Testis (tissue), 3 donors: ENCODE data around the gene ARHGAP44. TPM values are rescaled to one million over a fixed set of nuclear protein-coding genes. Genes with fewer than 3 reads are reported as not detected.

ENCODE experiments used
- DNase-seq: peaks from one replicate; pipeline ENCODE4 v3.0.0-alpha.2; 2019
- H3K27ac ChIP-seq, 2 donors: fragments of 200-600 bp; sonication (generic); one replicate each; pipeline ENCODE4 v1.5.1; 2019
- H3K27me3 ChIP-seq: fragments of 200-600 bp; sonication (generic); one replicate; pipeline ENCODE4 v1.5.1; 2019
- H3K36me3 ChIP-seq: fragments of 200-600 bp; sonication (generic); one replicate; pipeline ENCODE4 v1.5.1; 2017; ENCODE audit warnings: low read depth; ENCODE audit errors: missing control alignments
- H3K4me1 ChIP-seq: fragments of 200-600 bp; sonication (generic); one replicate; pipeline ENCODE4 v1.5.1; 2019
- H3K4me3 ChIP-seq, 2 donors: fragments of 200-600 bp; sonication (generic); one replicate each; pipeline ENCODE4 v1.5.1; 2017 to 2019
- H3K9me3 ChIP-seq: fragments of 200-600 bp; sonication (generic); one replicate; pipeline ENCODE4 v1.5.1; 2017
- CTCF ChIP-seq, 3 experiments: fragments of 450-650 bp in 2 of 3; fragments of 200-600 bp in 1 of 3; sonication (generic) in 1 of 3; IDR thresholded peaks; one replicate each; pipeline ENCODE4 v1.5.1; 2016 to 2019; ENCODE audit warnings: antibody characterized with exemption in 3 of 3, mild to moderate bottlenecking in 2 of 3, moderate library complexity in 1 of 3
- POLR2A ChIP-seq: fragments of 450-650 bp; IDR thresholded peaks from one replicate; pipeline ENCODE4 v1.6.1; 2017; ENCODE audit warnings: antibody characterized with exemption, mild to moderate bottlenecking, moderate library complexity
- WGBS, 2 donors: methylation state at CpG; one replicate each; pipeline ENCODE4 v1.1.5; 2018; 5-methylcytosine and 5-hydroxymethylcytosine counted together
- intact Hi-C: fragments of 100-400 bp; cut with DNase I; formaldehyde crosslinking; loops from one replicate; pipeline ENCODE4 v1.15.1; 2023; ENCODE audit warnings: low total_unique reads
- polyA plus RNA-seq: library from polyadenylated mRNA; stranded (reverse); fragments of 350-450 nt; fragmentation: Illumina TruSeq; extraction: RNeasy Lipid Tissue Mini Kit (QIAGEN cat#74804); gene quantifications from one replicate; pipeline ENCODE4 v1.2.3, GENCODE V29; 2014; ENCODE audit warnings: low read depth, low replicate concordance; ENCODE audit not compliant: insufficient read depth
- total RNA-seq, 2 donors: library from RNA; depleted of rRNA; stranded (reverse); fragments of >200 nt; gene quantifications; one replicate each; pipeline ENCODE4 v1.2.3, GENCODE V29; 2016

ARHGAP44 gene
- total and polyA plus RNA-seq, 3 donors from 2014 or later = 9.3 to 11.3 (median 11.0) TPM

- intact Hi-C loops = no loop called here
- Histone ChIP-seq H3K9me3 (no peaks in the 10 kb centered on the region), H3K27ac (no peak overlapping the region), H3K4me1 (no peaks in the 10 kb centered on the region), H3K27me3 (no peaks in the 10 kb centered on the region), H3K4me3 (no peak overlapping the region), H3K36me3 (peaks cover 6% of the 10 kb centered on the region)
- 82 to 86% methylated on average over 4 of the region's 4 CpGs for WGBS, 2 donors
- TF ChIP-seq CTCF (IDR thresholded peaks at IDR 0.05) (no peak), POLR2A (no peak)
- DNase-seq = no peak
Measured at GRCh38 chr17:13004336-13004735, 215.0 kb downstream of the ARHGAP44 start.

- no peak overlapping the region for H3K4me3 ChIP-seq
- no peaks in the 10 kb centered on the region for H3K27me3 ChIP-seq
- H3K36me3 ChIP-seq = peaks cover 6% of the 10 kb centered on the region
- 82 to 95% methylated on average over 6 of the region's 6 CpGs for WGBS, 2 donors
- no peak for DNase-seq
- H3K27ac ChIP-seq = no peak overlapping the region
- H3K4me1 ChIP-seq = no peaks in the 10 kb centered on the region
- H3K9me3 ChIP-seq = no peaks in the 10 kb centered on the region
- intact Hi-C loops = no loop called here
- TF ChIP-seq POLR2A = no peak
- no peak for TF ChIP-seq CTCF (IDR thresholded peaks at IDR 0.05)
Measured at GRCh38 chr17:13005530-13005929, 216.2 kb downstream of the ARHGAP44 start.

- no peak overlapping the region for H3K27ac ChIP-seq
- DNase-seq = no peak
- H3K36me3 ChIP-seq = no peaks in the 10 kb centered on the region
- TF ChIP-seq CTCF (IDR thresholded peaks at IDR 0.05) = no peak
- TF ChIP-seq POLR2A = no peak
- H3K4me3 ChIP-seq = no peak overlapping the region
- 86 to 93% methylated on average over 8 of the region's 8 CpGs for WGBS, 2 donors
- H3K9me3 ChIP-seq = no peaks in the 10 kb centered on the region
- no peaks in the 10 kb centered on the region for H3K4me1 ChIP-seq
- intact Hi-C loops = no loop called here
- H3K27me3 ChIP-seq = no peaks in the 10 kb centered on the region
Measured at GRCh38 chr17:13008461-13008860, 219.2 kb downstream of the ARHGAP44 start.

GRCh38 chr17:13010959-13011358, 221.7 kb downstream of the ARHGAP44 start:
- Histone ChIP-seq H3K27ac (no peak overlapping the region), H3K36me3 (no peaks in the 10 kb centered on the region), H3K4me1 (no peaks in the 10 kb centered on the region), H3K4me3 (no peak overlapping the region), H3K9me3 (no peaks in the 10 kb centered on the region), H3K27me3 (no peaks in the 10 kb centered on the region)
- no peak for DNase-seq
- intact Hi-C loops = no loop called here
- 68 to 70% methylated on average over 7 of the region's 7 CpGs for WGBS, 2 donors
- no peak for TF ChIP-seq CTCF (IDR thresholded peaks at IDR 0.05)
- no peak for TF ChIP-seq POLR2A

- H3K27ac ChIP-seq = no peak overlapping the region
- H3K9me3 ChIP-seq = no peaks in the 10 kb centered on the region
- intact Hi-C loops = no loop called here
- 83 to 91% methylated on average over 7 of the region's 7 CpGs for WGBS, 2 donors
- no peaks in the 10 kb centered on the region for H3K4me1 ChIP-seq
- DNase-seq = no peak
- H3K4me3 ChIP-seq = no peak overlapping the region
- no peaks in the 10 kb centered on the region for H3K36me3 ChIP-seq
- TF ChIP-seq CTCF (IDR thresholded peaks at IDR 0.05) = no peak
- no peak for TF ChIP-seq POLR2A
- H3K27me3 ChIP-seq = no peaks in the 10 kb centered on the region
Measured at GRCh38 chr17:13014801-13015200, 225.5 kb downstream of the ARHGAP44 start.
